ENCODE measurements around the gene CASP3. TPM values are rescaled to one million over a fixed set of nuclear protein-coding genes. Genes with fewer than 3 reads are reported as not detected.

The CASP3 gene
- total RNA-seq = 29.7 TPM

DNA sequence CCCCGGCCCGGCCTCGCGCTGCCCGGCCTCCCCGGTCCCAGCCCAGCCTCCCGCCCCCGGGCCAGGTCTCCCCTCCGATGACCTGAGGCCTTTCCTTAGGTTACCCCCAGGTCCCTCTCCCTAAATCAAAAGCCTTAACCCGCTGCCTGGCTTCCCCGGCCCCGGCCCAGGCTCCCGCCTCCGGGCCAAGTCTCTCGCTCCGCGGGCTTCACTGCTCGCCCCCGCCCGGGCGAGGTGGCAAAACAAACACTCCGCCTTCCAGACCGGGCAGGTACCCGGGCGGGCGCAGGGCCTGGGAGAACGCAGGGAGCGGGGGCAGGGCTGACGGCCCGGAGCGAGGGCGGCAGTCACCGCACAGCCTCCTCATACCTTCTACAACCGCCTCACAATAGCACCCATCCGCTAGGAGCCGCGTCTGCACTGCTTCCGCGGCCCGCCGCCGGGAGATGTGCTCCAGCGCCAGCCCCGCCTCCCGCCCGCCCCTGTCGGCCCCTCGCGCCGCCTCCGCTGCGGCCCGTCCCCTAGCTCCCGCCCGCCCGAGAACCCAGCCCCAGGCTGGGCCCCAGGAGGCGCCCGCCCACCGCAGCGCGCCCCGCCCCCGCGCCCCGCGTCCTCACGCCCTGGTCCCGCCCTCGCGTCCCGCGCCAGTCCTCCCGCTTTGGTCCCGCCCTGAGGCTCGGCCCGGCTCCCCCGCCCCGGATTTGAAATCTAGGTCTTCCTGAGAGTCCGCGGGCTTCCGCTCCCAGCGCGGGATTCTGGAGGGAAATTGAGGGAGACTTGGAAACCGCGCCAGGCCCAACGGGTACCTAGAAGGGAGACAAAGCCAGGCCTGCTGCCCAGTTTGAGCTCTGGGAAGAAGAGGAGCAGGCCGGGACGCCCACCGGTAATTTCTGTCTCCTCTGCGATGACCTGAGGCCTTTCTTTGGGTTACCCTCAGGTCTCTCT is at the start of gene CASP3, which contains the start of gene PRIMPOL:
Gene CASP3, minus strand, starts transcription at position 422 of the 945 bp plus-strand sequence. CDS start 10,994 bp downstream, outside the sequence.
Gene PRIMPOL, plus strand, starts transcription at position 713 of the 945 bp plus-strand sequence. CDS start 7,403 bp downstream, outside the sequence.
- H3K27ac ChIP-seq (ENCODE audit: low read depth, low read length) = peak within 1 kb of the TSS; percentile 96
- peaks cover 0 to 5% (median 0%) of the 10 kb centered on the region in 3 donors for H3K36me3 ChIP-seq (ENCODE audit: control insufficient read depth in 3 of 3, insufficient read depth in 3 of 3, low read length in 3 of 3)
- H3K4me3 ChIP-seq (ENCODE audit: low read length in 3 of 3) = peak within 1 kb of the TSS; percentile 90 to 95 (median 94)
- H3K27me3 ChIP-seq (ENCODE audit: control insufficient read depth in 3 of 3, insufficient read depth in 3 of 3, low read length in 3 of 3) = no peaks in the 10 kb centered on the region
- no peaks in the 10 kb centered on the region for H3K9me3 ChIP-seq (ENCODE audit: control insufficient read depth in 3 of 3, low read length in 3 of 3)
- H3K4me1 ChIP-seq (ENCODE audit: control insufficient read depth in 3 of 3, insufficient read depth in 3 of 3, low read length in 3 of 3) = peaks cover 38 to 52% (median 45%) of the 10 kb centered on the region in 3 donors
- peak within 1 kb of the TSS; percentile 95 to 97 (median 96) for H3K9ac ChIP-seq (ENCODE audit: low read depth in 1 of 3, low read length in 3 of 3)

DNA sequence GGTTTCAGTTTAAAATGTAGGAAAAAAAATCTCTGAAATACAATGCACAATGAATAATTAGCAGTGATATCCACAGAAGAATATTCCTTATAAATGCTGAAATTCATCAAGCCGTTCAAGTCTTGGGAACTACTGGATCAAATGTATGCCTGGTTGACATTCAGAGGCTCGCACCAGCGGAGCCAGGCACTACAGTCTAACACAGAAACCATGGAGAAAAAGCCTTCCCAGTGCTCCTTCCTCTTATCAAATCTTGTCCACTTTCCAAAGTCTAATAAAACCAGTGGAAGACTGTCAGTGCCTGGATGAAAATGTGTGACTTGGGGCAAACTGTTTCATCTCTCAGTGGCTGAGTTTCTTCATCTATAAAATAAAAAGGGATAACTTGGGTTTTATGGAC is 48.7 kb upstream of the CASP3 start:
- Histone ChIP-seq H3K9me3 (ENCODE audit: control insufficient read depth in 3 of 3, low read length in 3 of 3) (no peaks in the 10 kb centered on the region), H3K9ac (ENCODE audit: low read depth in 1 of 3, low read length in 3 of 3) (no peak overlapping the region), H3K4me1 (ENCODE audit: control insufficient read depth in 3 of 3, insufficient read depth in 3 of 3, low read length in 3 of 3) (no peaks in the 10 kb centered on the region), H3K27ac (ENCODE audit: low read depth, low read length) (no peak overlapping the region), H3K4me3 (ENCODE audit: low read length in 3 of 3) (no peak overlapping the region), H3K36me3 (ENCODE audit: control insufficient read depth in 3 of 3, insufficient read depth in 3 of 3, low read length in 3 of 3) (peaks cover 0 to 15% (median 15%) of the 10 kb centered on the region in 3 donors), H3K27me3 (ENCODE audit: control insufficient read depth in 3 of 3, insufficient read depth in 3 of 3, low read length in 3 of 3) (no peaks in the 10 kb centered on the region)

DNA sequence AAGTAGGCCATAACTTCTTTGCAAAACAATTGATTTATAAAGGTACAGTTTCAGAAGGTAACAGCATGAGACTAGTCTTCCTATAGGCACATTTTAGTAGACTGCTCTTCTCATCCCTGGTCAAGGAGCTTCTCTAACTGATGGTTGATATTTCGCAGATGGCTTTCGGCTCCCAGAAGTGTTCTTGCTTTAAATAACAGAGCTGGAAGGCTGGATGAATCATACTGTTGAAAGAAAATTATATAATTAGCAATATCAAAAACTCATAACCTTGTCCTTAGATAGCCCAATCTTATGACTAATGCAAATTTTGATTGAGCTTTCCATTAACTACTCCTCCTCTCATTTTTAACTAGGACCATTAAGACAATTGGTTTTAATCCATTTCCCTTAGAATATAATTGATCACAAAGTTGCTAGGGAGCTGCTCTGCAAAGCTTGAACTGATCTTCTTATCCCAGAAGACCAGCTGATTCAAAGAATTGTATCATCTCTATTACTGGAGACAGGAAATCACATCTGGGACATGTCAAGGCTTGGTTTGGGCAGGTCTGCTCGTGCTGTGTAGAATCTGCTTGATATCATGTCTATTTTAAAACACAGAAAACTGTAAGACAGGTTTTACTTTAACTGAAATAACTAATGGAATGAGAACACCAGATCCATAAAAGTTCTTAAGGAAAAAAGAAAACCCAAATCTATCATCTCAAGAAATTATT is 46.1 kb upstream of the CASP3 start:
- H3K36me3 ChIP-seq (ENCODE audit: control insufficient read depth in 3 of 3, insufficient read depth in 3 of 3, low read length in 3 of 3) = peaks cover 0 to 20% (median 19%) of the 10 kb centered on the region in 3 donors
- no peaks in the 10 kb centered on the region for H3K9me3 ChIP-seq (ENCODE audit: control insufficient read depth in 3 of 3, low read length in 3 of 3)
- H3K27me3 ChIP-seq (ENCODE audit: control insufficient read depth in 3 of 3, insufficient read depth in 3 of 3, low read length in 3 of 3) = no peaks in the 10 kb centered on the region
- no peak overlapping the region for H3K27ac ChIP-seq (ENCODE audit: low read depth, low read length)
- no peaks in the 10 kb centered on the region for H3K4me1 ChIP-seq (ENCODE audit: control insufficient read depth in 3 of 3, insufficient read depth in 3 of 3, low read length in 3 of 3)
- H3K9ac ChIP-seq (ENCODE audit: low read depth in 1 of 3, low read length in 3 of 3) = no peak overlapping the region
- no peak overlapping the region for H3K4me3 ChIP-seq (ENCODE audit: low read length in 3 of 3)

DNA sequence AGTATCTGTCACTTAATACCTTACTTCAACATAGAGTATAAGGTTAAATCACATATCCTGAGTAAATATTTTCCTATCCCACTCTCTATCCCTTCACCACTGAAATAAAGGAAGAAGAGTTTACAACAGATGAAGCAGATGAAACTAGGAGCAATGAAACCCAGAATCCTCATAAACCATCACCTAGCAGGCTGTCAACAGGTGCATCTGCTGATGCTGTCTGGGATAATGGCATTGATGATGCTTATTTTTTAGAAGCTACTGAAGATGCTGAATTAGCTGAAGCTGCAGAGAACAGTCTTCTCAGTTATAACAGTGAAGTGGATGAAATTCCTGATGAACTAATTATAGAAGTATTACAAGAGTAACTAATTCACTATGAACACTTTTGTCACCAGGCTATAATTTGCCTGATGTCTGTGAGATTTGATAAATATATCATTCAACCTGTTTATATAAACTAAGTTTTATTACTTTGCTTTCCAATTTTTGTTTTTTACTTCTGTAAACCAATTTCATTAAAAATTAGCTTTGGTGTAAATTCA is 45.2 kb upstream of the CASP3 start:
- H3K9ac ChIP-seq (ENCODE audit: low read depth in 1 of 3, low read length in 3 of 3) = no peak overlapping the region
- no peaks in the 10 kb centered on the region for H3K4me1 ChIP-seq (ENCODE audit: control insufficient read depth in 3 of 3, insufficient read depth in 3 of 3, low read length in 3 of 3)
- peaks cover 0 to 20% (median 20%) of the 10 kb centered on the region in 3 donors for H3K36me3 ChIP-seq (ENCODE audit: control insufficient read depth in 3 of 3, insufficient read depth in 3 of 3, low read length in 3 of 3)
- no peaks in the 10 kb centered on the region for H3K27me3 ChIP-seq (ENCODE audit: control insufficient read depth in 3 of 3, insufficient read depth in 3 of 3, low read length in 3 of 3)
- no peaks in the 10 kb centered on the region for H3K9me3 ChIP-seq (ENCODE audit: control insufficient read depth in 3 of 3, low read length in 3 of 3)
- no peak overlapping the region for H3K4me3 ChIP-seq (ENCODE audit: low read length in 3 of 3)
- H3K27ac ChIP-seq (ENCODE audit: low read depth, low read length) = no peak overlapping the region

DNA sequence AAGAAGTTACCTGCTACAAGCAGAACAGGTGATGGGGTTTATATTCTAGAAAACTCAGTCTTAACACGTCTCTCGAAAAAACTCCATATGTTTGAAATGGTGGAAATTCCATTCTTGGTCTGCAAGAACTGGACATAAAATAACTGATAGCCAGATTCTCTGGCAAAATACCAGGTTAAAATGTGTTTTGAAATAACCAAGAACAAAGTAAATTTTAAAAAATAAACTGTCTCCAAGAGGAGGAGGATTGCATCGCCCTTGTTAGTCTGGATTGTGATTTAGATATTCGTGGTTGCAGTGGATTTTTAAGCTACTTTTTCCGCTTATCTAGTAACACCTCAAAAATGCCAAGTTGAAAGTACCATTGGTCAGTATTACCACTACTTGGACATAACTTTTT is 43.8 kb upstream of the CASP3 start:
- H3K27ac ChIP-seq (ENCODE audit: low read depth, low read length) = no peak overlapping the region
- H3K4me3 ChIP-seq (ENCODE audit: low read length in 3 of 3) = no peak overlapping the region
- no peaks in the 10 kb centered on the region for H3K27me3 ChIP-seq (ENCODE audit: control insufficient read depth in 3 of 3, insufficient read depth in 3 of 3, low read length in 3 of 3)
- H3K9me3 ChIP-seq (ENCODE audit: control insufficient read depth in 3 of 3, low read length in 3 of 3) = no peaks in the 10 kb centered on the region
- peaks cover 0 to 24% (median 23%) of the 10 kb centered on the region in 3 donors for H3K36me3 ChIP-seq (ENCODE audit: control insufficient read depth in 3 of 3, insufficient read depth in 3 of 3, low read length in 3 of 3)
- H3K9ac ChIP-seq (ENCODE audit: low read depth in 1 of 3, low read length in 3 of 3) = no peak overlapping the region
- no peaks in the 10 kb centered on the region for H3K4me1 ChIP-seq (ENCODE audit: control insufficient read depth in 3 of 3, insufficient read depth in 3 of 3, low read length in 3 of 3)

DNA sequence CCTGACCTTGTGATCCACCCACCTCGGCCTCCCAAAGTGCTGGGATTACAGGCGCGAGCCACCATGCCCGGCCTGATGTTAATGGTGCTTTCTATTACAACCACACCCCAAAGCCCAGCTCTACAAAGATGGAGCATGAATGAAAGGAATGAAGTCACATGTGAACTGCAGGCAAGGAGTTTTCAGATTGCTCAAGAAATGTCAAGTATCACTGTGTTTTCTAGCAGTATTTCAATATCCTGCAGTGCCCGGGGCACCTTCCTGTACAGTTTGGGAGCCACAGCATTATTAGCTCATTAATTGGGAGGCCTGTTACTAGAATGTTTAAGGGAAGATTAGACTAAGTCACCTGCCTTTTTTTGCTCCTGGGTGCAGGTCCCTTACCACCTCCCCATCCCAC is 40.4 kb upstream of the CASP3 start:
- Histone ChIP-seq H3K9me3 (ENCODE audit: control insufficient read depth in 3 of 3, low read length in 3 of 3) (no peaks in the 10 kb centered on the region), H3K4me3 (ENCODE audit: low read length in 3 of 3) (no peak overlapping the region), H3K9ac (ENCODE audit: low read depth in 1 of 3, low read length in 3 of 3) (no peak overlapping the region), H3K27ac (ENCODE audit: low read depth, low read length) (no peak overlapping the region), H3K36me3 (ENCODE audit: control insufficient read depth in 3 of 3, insufficient read depth in 3 of 3, low read length in 3 of 3) (peaks cover 0 to 25% (median 22%) of the 10 kb centered on the region in 3 donors), H3K4me1 (ENCODE audit: control insufficient read depth in 3 of 3, insufficient read depth in 3 of 3, low read length in 3 of 3) (no peaks in the 10 kb centered on the region), H3K27me3 (ENCODE audit: control insufficient read depth in 3 of 3, insufficient read depth in 3 of 3, low read length in 3 of 3) (no peaks in the 10 kb centered on the region)

DNA sequence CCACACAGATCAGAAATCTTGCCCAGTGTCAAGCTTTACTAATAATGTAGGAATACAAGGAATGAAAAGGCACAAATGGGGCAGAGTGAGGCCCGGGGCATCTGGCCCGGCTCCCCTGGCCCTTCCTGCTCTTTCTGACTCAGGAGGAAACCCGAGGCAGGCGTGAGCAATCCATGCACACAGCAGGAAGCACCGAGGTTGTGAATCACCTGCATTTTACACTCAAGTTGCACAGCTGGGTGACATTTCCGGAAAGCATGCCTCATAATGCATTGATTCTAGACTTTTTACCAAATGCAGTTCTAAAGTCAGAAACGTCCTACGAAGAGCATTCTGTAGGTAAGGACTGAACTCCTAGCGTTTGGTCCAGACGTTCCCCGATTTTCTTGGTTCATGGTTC is 39.2 kb upstream of the CASP3 start:
- no peaks in the 10 kb centered on the region for H3K27me3 ChIP-seq (ENCODE audit: control insufficient read depth in 3 of 3, insufficient read depth in 3 of 3, low read length in 3 of 3)
- H3K36me3 ChIP-seq (ENCODE audit: control insufficient read depth in 3 of 3, insufficient read depth in 3 of 3, low read length in 3 of 3) = peaks cover 0 to 22% (median 12%) of the 10 kb centered on the region in 3 donors
- no peak overlapping the region for H3K4me3 ChIP-seq (ENCODE audit: low read length in 3 of 3)
- no peaks in the 10 kb centered on the region for H3K4me1 ChIP-seq (ENCODE audit: control insufficient read depth in 3 of 3, insufficient read depth in 3 of 3, low read length in 3 of 3)
- no peak overlapping the region for H3K9ac ChIP-seq (ENCODE audit: low read depth in 1 of 3, low read length in 3 of 3)
- H3K9me3 ChIP-seq (ENCODE audit: control insufficient read depth in 3 of 3, low read length in 3 of 3) = no peaks in the 10 kb centered on the region
- no peak overlapping the region for H3K27ac ChIP-seq (ENCODE audit: low read depth, low read length)

DNA sequence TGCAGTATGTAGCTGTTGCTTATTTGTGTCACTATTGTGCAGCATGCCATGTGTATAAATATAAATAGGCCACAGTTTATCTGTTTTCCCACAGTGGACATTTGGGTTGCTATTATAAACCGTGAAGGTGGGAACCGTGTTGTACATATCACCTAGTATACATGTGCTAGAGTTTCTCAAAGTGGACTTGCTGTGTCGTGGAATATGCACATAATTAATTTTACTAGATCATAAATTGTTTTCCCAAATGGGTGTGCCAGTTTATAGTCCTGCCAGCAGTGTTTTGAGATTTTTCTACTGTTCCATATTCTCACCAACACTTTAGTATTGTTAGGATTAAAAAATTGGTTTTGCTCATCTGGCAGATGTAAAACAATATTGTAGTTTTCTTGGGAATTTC is 38.8 kb upstream of the CASP3 start:
- no peaks in the 10 kb centered on the region for H3K9me3 ChIP-seq (ENCODE audit: control insufficient read depth in 3 of 3, low read length in 3 of 3)
- H3K4me3 ChIP-seq (ENCODE audit: low read length in 3 of 3) = no peak overlapping the region
- peaks cover 0 to 19% (median 11%) of the 10 kb centered on the region in 3 donors for H3K36me3 ChIP-seq (ENCODE audit: control insufficient read depth in 3 of 3, insufficient read depth in 3 of 3, low read length in 3 of 3)
- no peak overlapping the region for H3K27ac ChIP-seq (ENCODE audit: low read depth, low read length)
- H3K4me1 ChIP-seq (ENCODE audit: control insufficient read depth in 3 of 3, insufficient read depth in 3 of 3, low read length in 3 of 3) = no peaks in the 10 kb centered on the region
- no peak overlapping the region for H3K9ac ChIP-seq (ENCODE audit: low read depth in 1 of 3, low read length in 3 of 3)
- H3K27me3 ChIP-seq (ENCODE audit: control insufficient read depth in 3 of 3, insufficient read depth in 3 of 3, low read length in 3 of 3) = no peaks in the 10 kb centered on the region

DNA sequence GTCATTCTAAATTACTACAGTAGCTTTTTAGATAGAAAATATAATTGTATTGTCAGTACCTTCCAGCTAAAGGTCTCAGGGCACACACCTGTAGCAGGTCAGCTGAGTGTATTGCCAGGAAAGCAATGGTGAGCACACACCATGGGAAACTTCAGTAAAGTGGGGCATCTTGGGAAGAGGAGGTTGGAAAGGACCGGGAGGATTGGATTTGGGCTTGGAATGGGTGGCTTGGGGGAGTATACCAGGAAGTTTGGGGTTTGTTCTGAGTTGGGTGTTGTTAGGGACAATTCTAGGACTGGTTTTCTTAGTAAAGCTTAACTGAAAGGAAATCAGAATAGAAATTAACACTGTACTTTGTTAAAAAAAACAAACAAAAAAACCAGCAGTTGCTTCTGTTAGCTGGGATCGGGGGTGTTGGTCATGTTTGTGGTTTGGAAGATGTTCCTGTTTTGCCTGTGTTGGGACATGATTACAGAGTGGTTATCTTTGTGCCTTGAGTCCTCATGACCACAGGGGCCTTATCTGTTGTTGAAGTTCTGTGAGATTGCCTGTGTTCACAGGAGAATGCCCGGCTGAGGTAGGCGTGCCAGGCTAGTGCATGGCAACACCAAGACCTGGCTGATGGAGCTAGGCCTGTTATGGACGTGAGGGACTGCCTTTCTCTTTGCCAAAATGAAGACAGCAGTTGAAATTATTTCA is 35.4 kb upstream of the CASP3 start:
- Histone ChIP-seq H3K27ac (ENCODE audit: low read depth, low read length) (no peak overlapping the region), H3K4me3 (ENCODE audit: low read length in 3 of 3) (no peak overlapping the region), H3K4me1 (ENCODE audit: control insufficient read depth in 3 of 3, insufficient read depth in 3 of 3, low read length in 3 of 3) (no peaks in the 10 kb centered on the region), H3K9me3 (ENCODE audit: control insufficient read depth in 3 of 3, low read length in 3 of 3) (no peaks in the 10 kb centered on the region), H3K36me3 (ENCODE audit: control insufficient read depth in 3 of 3, insufficient read depth in 3 of 3, low read length in 3 of 3) (peaks cover 0 to 14% (median 10%) of the 10 kb centered on the region in 3 donors), H3K27me3 (ENCODE audit: control insufficient read depth in 3 of 3, insufficient read depth in 3 of 3, low read length in 3 of 3) (no peaks in the 10 kb centered on the region), H3K9ac (ENCODE audit: low read depth in 1 of 3, low read length in 3 of 3) (no peak overlapping the region)
